GM19025 (cell line): Measurements from ENCODE around the gene ANXA1.

Experiments used
- ATAC-seq: cut with Tn5 transposase; IDR thresholded peaks from one replicate; pipeline ENCODE4 v1.9.1; 2021; ENCODE audit warnings: mild to moderate bottlenecking, low read depth, moderate library complexity; ENCODE audit not compliant: unreplicated experiment

The ANXA1 gene

GRCh38 chr9:73200694-73201452 is 49.2 kb downstream of the ANXA1 start:
- ATAC-seq, result no peak

- ATAC-seq, result no peak
Observed at GRCh38 chr9:73202980-73203379, 51.3 kb downstream of the ANXA1 start.

GRCh38 chr9:73204936-73205335 is 53.3 kb downstream of the ANXA1 start:
- no peak for ATAC-seq

- no peak for ATAC-seq
Observed at GRCh38 chr9:73206851-73207250, 55.2 kb downstream of the ANXA1 start.

- no peak for ATAC-seq
Observed at GRCh38 chr9:73210886-73211666, 59.4 kb downstream of the ANXA1 start.

- ATAC-seq, result no peak
Observed at GRCh38 chr9:73213300-73213699, 61.6 kb downstream of the ANXA1 start.

GRCh38 chr9:73215249-73215648 is 63.6 kb downstream of the ANXA1 start:
- ATAC-seq, result no peak

- no peak for ATAC-seq
Observed at GRCh38 chr9:73216100-73216499, 64.4 kb downstream of the ANXA1 start.
